Fibroblast of skin of right biceps (primary cell): Measurements from ENCODE around the gene TMC4.
"Not testable (repeated sequence)": the region's sequence is repeated elsewhere in the genome, so short reads cannot be mapped to it uniquely, and the experiment has no call there.

Experiments used
- DNase-seq: peaks from one replicate; pipeline ENCODE4 v3.0.0-alpha.2; 2013

TMC4 gene

GRCh38 chr19:54201980-54202379 is 29.0 kb upstream of the TMC4 start:
- DNase-seq, result no peak

GRCh38 chr19:54201172-54201701 is 28.3 kb upstream of the TMC4 start:
- DNase-seq, result no peak

GRCh38 chr19:54199401-54199800 is 26.4 kb upstream of the TMC4 start:
- no peak for DNase-seq

- no peak for DNase-seq
Measured at GRCh38 chr19:54197121-54197520, 24.2 kb upstream of the TMC4 start.

- no peak for DNase-seq
Measured at GRCh38 chr19:54196536-54196935, 23.6 kb upstream of the TMC4 start.

- DNase-seq, result not testable (repeated sequence)
Measured at GRCh38 chr19:54194463-54194862, 21.5 kb upstream of the TMC4 start.

GRCh38 chr19:54193011-54193410 is 20.1 kb upstream of the TMC4 start:
- no peak for DNase-seq

GRCh38 chr19:54191811-54192453 is 19.0 kb upstream of the TMC4 start:
- no peak for DNase-seq

- DNase-seq, result peak; percentile 81
Measured at GRCh38 chr19:54191011-54191810, 18.3 kb upstream of the TMC4 start, which contains the start of gene TSEN34. Gene TSEN34 (plus strand): TSS chr19:54191308. CDS start chr19:54191365, 57 bp downstream.

GRCh38 chr19:54190503-54191010 is 17.6 kb upstream of the TMC4 start:
- DNase-seq, result peak; percentile 99

- DNase-seq, result peak; percentile 100
Measured at GRCh38 chr19:54189735-54190502, 17.0 kb upstream of the TMC4 start.

- no peak for DNase-seq
Measured at GRCh38 chr19:54189145-54189734, 16.3 kb upstream of the TMC4 start, which contains the start of gene MBOAT7. Gene MBOAT7 (minus strand): TSS chr19:54189580. CDS start chr19:54188508, 1,072 bp downstream.

GRCh38 chr19:54188215-54188871 is 15.4 kb upstream of the TMC4 start:
- DNase-seq, result peak; percentile 76

- DNase-seq, result no peak
Measured at GRCh38 chr19:54186934-54187381, 14.0 kb upstream of the TMC4 start.

GRCh38 chr19:54186351-54186750 is 13.4 kb upstream of the TMC4 start:
- DNase-seq, result no peak

GRCh38 chr19:54183431-54183830 is 10.5 kb upstream of the TMC4 start:
- no peak for DNase-seq

GRCh38 chr19:54181894-54182293 is 8.9 kb upstream of the TMC4 start:
- not testable (repeated sequence) for DNase-seq

GRCh38 chr19:54180691-54181091 is 7.7 kb upstream of the TMC4 start:
- no peak for DNase-seq

- peak; percentile 45 for DNase-seq
Measured at GRCh38 chr19:54179921-54180461, 7.0 kb upstream of the TMC4 start.

GRCh38 chr19:54179262-54179852 is 6.4 kb upstream of the TMC4 start:
- no peak for DNase-seq
